Right atrium auricular region (tissue), 2 donors: ENCODE measurements around the gene CCDC142. TPM values are rescaled to one million over a fixed set of nuclear protein-coding genes. Genes with fewer than 3 reads are reported as not detected.
"Not testable (repeated sequence)": the region's sequence is repeated elsewhere in the genome, so short reads cannot be mapped to it uniquely, and the experiment has no call there.

Experiments
- DNase-seq: peaks from one replicate; pipeline ENCODE4 v3.0.0-alpha.2; 2019; ENCODE audit warnings: low spot score
- H3K27ac ChIP-seq, 2 donors: fragments of 200-600 bp; sonication (generic); 1 replicate in 1 of 2; 2 replicates in 1 of 2; pipeline ENCODE4 v1.5.1; 2016 to 2019
- H3K27me3 ChIP-seq, 2 donors: fragments of 200-600 bp; sonication (generic); one replicate each; pipeline versions ENCODE4 v1.5.1 to v1.6.0; 2017 to 2019
- H3K36me3 ChIP-seq: fragments of 200-600 bp; sonication (generic); one replicate; pipeline ENCODE4 v1.5.1; 2016
- H3K4me1 ChIP-seq, 2 donors: fragments of 200-600 bp; sonication (generic); one replicate each; pipeline versions ENCODE4 v1.5.1 to v1.6.0; 2017 to 2019
- H3K4me3 ChIP-seq, 2 donors: fragments of 200-600 bp; sonication (generic); 1 replicate in 1 of 2; 2 replicates in 1 of 2; pipeline ENCODE4 v1.5.1; 2017 to 2019; ENCODE audit warnings: mild to moderate bottlenecking in 1 of 2, moderate library complexity in 1 of 2
- H3K9me3 ChIP-seq, 2 donors: fragments of 200-600 bp; sonication (generic); one replicate each; pipeline ENCODE4 v1.5.1; 2019
- total RNA-seq, 2 donors: library from RNA; depleted of rRNA; stranded (reverse); fragments of >200 nt; gene quantifications; one replicate each; pipeline ENCODE4 v1.1.0, GENCODE V29; 2016
- TF ChIP-seq, protein P1 (sequence below), 2 donors: fragments of 200-600 bp; sonication (generic); IDR thresholded peaks; one replicate each; pipeline ENCODE4 v1.5.1; 2019; ENCODE audit warnings: antibody characterized with exemption in 2 of 2

Gene CCDC142
- total RNA-seq, 2 donors from 2014 or later, result 3.8 to 13.6 TPM

DNA sequence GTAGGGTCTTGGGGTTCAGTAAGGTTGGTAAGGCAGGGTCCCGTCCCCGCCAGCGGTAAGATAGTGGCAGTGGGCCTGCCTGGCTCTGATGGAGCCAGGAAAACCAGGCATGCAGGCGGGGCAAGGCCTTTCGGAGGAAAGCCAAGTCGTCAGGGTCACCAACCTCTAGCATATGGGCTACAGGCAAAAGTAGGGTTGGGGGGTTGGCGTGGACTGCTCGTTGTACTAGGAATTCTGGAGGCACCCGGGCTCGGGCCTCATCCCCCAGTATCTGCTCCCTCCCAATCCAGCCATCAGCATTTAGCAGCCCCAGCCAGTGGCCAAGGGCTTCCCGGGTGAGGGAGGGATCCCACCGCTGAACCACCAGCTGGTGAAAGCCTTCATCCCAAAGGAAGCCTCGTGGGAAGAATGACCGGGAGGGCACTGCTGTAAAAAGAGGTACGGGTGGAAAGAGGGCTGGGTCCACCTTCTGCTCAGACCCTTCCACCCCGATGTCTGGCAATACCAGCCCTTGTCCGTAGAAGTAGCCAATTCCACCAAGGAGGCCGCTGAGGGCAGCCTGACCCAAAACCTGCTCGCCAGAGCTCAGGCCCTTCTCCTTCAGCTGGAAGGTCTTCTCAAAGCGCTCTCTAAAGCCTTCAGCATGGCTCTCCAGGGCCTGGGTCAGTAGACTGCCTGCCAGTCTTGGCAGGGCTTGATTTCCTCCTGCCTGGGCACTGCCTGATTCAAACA, 20.6 kb downstream of the CCDC142 start:
- Histone ChIP-seq H3K9me3 (no peaks in the 10 kb centered on the region), H3K27me3 (no peaks in the 10 kb centered on the region), H3K36me3 (peaks cover 19% of the 10 kb centered on the region), H3K4me3 (no peak overlapping the region), H3K4me1 (peaks cover 0 to 32% of the 10 kb centered on the region in 2 donors), H3K27ac (no peak overlapping the region)
- DNase-seq, result no peak
- TF ChIP-seq, protein P1, sequence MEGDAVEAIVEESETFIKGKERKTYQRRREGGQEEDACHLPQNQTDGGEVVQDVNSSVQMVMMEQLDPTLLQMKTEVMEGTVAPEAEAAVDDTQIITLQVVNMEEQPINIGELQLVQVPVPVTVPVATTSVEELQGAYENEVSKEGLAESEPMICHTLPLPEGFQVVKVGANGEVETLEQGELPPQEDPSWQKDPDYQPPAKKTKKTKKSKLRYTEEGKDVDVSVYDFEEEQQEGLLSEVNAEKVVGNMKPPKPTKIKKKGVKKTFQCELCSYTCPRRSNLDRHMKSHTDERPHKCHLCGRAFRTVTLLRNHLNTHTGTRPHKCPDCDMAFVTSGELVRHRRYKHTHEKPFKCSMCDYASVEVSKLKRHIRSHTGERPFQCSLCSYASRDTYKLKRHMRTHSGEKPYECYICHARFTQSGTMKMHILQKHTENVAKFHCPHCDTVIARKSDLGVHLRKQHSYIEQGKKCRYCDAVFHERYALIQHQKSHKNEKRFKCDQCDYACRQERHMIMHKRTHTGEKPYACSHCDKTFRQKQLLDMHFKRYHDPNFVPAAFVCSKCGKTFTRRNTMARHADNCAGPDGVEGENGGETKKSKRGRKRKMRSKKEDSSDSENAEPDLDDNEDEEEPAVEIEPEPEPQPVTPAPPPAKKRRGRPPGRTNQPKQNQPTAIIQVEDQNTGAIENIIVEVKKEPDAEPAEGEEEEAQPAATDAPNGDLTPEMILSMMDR (IDR thresholded peaks at IDR 0.05), result no peak

DNA sequence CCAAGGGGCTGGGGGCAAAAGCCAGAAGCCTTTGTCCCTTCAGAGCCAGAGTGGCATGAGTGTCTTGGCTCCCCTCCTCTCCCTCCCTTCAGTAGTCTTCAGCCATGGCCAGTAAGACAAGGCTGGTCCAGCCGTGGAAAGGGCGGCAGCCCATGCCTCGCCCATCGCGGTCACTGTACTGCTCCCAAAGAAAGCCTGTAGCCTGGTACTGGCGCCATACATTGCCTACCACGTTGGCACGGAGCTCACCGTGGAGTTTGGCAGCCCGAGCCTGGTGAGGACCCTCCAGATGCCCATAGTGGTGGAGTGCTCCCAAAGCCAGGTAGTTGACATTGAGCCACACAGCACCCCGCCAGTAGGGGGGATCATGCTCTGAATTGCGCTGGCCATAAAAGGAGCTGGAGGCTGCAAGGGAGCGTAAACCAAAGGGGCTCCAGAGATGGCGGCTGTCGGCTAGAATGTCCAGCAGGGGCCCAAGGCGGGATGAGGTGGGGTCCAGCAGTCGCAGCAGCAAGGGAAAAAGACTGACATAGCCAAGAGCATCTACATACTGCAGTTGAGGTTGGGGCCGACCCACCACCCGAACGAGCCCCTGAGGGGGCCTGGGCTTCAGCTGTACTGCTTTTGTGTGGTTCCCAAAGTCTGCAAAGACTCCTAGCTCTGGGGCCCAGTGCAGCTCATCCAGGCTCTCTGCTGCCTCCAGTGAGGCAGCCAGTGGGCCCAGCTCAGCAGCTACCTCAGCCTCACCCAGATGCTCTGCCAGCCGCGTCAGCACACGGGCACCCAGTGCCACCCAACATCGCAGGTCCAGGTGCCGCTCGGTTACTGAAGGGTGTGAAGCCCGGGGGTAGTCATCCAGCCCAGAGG, 21.4 kb downstream of the CCDC142 start:
- Histone ChIP-seq H3K27ac (no peak overlapping the region), H3K4me3 (no peak overlapping the region), H3K4me1 (peaks cover 0 to 40% of the 10 kb centered on the region in 2 donors), H3K9me3 (no peaks in the 10 kb centered on the region), H3K27me3 (no peaks in the 10 kb centered on the region), H3K36me3 (peaks cover 19% of the 10 kb centered on the region)
- DNase-seq, result no peak
- TF ChIP-seq, protein P1 (IDR thresholded peaks at IDR 0.05), result no peak

DNA sequence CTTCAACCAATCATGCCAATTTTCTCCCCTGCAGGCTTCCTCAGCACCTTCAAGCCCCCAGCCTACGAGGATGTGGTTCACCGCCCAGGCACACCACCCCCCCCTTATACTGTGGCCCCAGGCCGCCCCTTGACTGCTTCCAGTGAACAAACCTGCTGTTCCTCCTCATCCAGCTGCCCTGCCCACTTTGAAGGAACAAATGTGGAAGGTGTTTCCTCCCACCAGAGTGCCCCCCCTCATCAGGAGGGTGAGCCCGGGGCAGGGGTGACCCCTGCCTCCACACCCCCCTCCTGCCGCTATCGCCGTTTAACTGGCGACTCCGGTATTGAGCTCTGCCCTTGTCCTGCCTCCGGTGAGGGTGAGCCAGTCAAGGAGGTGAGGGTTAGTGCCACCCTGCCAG, 22.6 kb downstream of the CCDC142 start:
- peaks cover 19% of the 10 kb centered on the region for H3K36me3 ChIP-seq

DNA sequence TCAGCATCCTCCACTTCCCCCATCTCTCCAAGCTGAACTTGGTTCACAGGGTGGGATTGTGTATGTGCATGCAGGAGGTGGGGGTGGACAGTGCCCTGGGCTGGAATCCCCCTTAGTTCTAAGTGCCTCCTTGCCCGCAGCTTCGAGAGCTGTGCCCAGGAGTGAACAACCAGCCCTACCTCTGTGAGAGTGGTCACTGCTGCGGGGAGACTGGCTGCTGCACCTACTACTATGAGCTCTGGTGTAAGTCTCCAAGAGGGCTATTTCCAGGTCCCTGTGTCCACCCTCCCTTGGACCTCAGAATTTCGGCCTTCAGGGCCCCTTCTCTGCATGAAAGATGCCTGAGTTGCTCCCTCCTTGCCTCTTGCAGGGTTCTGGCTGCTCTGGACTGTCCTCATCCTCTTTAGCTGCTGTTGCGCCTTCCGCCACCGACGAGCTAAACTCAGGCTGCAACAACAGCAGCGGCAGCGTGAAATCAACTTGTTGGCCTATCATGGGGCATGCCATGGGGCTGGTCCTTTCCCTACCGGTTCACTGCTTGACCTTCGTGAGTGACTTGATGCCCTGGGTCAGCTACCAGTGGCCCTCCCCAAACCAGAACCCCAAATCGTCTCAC, 23.2 kb downstream of the CCDC142 start:
- Histone ChIP-seq H3K4me1 (peaks cover 0 to 45% of the 10 kb centered on the region in 2 donors), H3K36me3 (peaks cover 19% of the 10 kb centered on the region)
- not testable (repeated sequence) for H3K9me3 ChIP-seq, DNase-seq, H3K27ac ChIP-seq, H3K27me3 ChIP-seq, H3K4me3 ChIP-seq

More for the DNA sequence above, 22.6 kb downstream of the CCDC142 start:
- not testable (repeated sequence) for H3K4me3 ChIP-seq, DNase-seq, H3K9me3 ChIP-seq, H3K27ac ChIP-seq, H3K27me3 ChIP-seq
- peaks cover 0 to 44% of the 10 kb centered on the region in 2 donors for H3K4me1 ChIP-seq

DNA sequence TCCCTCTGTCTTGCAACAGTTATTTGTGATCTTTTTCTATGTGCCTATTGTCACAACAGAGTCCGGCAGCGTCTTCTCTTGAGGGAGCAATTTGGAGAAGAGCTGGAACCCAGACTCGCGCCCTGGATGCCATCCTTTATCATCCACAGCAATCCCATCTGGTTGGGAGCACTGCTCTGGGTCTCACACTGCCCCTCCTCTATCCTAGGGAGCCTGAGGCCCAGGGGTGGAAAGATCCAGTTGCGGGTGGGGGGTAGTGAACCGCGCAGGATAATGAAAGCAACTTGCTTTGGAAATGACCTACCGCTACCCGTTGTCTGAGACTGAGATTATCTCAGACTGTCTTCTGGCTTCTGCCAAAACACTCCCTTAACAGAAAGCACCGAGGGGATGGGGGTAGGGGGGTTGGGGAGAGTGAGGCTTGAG, 23.8 kb downstream of the CCDC142 start:
- Histone ChIP-seq H3K27ac (peak overlapping the region; percentile 52 to 77), H3K36me3 (peaks cover 19% of the 10 kb centered on the region), H3K9me3 (no peaks in the 10 kb centered on the region), H3K4me1 (peaks cover 0 to 43% of the 10 kb centered on the region in 2 donors), H3K4me3 (peak overlapping the region; percentile 53 to 78), H3K27me3 (no peaks in the 10 kb centered on the region)
- TF ChIP-seq, protein P1 (IDR thresholded peaks at IDR 0.05), result no peak
- DNase-seq, result no peak

DNA sequence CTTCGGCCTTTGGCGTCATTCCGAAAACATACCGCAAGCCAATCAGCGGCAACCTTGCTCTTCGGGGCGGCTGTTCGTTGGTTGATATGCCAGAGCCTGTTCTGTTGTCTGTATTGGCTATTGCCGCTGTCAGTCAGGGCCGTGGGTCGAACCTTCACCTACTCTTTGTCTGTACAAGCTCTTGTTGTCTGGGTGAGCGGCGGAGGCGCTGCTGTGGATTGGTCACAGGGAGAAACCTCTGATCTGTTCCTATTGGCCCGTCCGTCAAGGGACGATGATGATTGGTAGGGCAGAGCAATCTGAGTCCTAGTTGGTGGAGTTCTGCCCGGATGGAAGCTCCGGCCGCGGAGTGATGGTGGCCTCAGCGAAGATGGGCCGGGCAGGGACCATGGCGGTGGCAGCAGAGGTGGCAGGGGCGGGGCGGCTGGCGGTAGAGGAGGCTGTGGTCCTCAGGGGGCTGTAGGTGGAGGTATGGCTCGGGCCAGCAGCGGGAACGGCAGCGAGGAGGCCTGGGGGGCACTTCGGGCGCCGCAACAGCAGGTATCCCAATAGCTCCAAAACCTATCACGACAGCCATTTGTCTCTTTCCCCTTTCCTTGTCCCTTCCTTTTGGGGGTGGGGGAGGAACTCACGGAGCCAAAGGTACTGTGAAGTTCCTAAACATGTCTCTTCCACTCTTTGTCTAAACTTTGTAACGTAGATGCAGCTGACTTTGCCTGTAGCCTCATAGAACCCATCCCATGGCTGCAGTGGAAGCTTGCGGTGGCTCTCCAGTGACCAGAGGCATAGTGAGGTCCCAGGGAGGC, 24.5 kb downstream of the CCDC142 start, which contains the start of gene WBP1:
Gene WBP1, plus strand, starts transcription at position 307 of the 806 bp plus-strand sequence. Its CDS starts 165 bp downstream, at position 472.
- Histone ChIP-seq H3K36me3 (peaks cover 19% of the 10 kb centered on the region), H3K27me3 (no peaks in the 10 kb centered on the region), H3K9me3 (no peaks in the 10 kb centered on the region), H3K4me3 (peak within 1 kb of the TSS; percentile 55 to 78), H3K4me1 (peaks cover 0 to 41% of the 10 kb centered on the region in 2 donors), H3K27ac (peak within 1 kb of the TSS; percentile 94 to 97)
- DNase-seq, result peak; percentile 100
- TF ChIP-seq, protein P1 (IDR thresholded peaks at IDR 0.05), result no peak
